Fibroblast of skin of back (primary cell): ENCODE results near the gene PTGR2.
"Not testable (repeated sequence)": the region's sequence is repeated elsewhere in the genome, so short reads cannot be mapped to it uniquely, and the experiment has no call there.

Source experiments
- DNase-seq: peaks from one replicate; pipeline ENCODE4 v3.0.0-alpha.2; 2013

The PTGR2 gene

GRCh38 chr14:73887694-73888459 is 36.2 kb downstream of the PTGR2 start:
- no peak for DNase-seq

- no peak for DNase-seq
Measured at GRCh38 chr14:73888460-73888725, 36.8 kb downstream of the PTGR2 start.

GRCh38 chr14:73888971-73889370 is 37.3 kb downstream of the PTGR2 start:
- peak; percentile 22 for DNase-seq

- DNase-seq, result no peak
Measured at GRCh38 chr14:73889376-73889775, 37.7 kb downstream of the PTGR2 start.

GRCh38 chr14:73894180-73894687 is 42.6 kb downstream of the PTGR2 start:
- DNase-seq, result not testable (repeated sequence)

GRCh38 chr14:73895939-73896338 is 44.3 kb downstream of the PTGR2 start:
- no peak for DNase-seq

GRCh38 chr14:73896521-73896920 is 44.9 kb downstream of the PTGR2 start:
- peak; percentile 18 for DNase-seq

- DNase-seq, result no peak
Measured at GRCh38 chr14:73903028-73903427, 51.4 kb downstream of the PTGR2 start.

GRCh38 chr14:73909681-73910080 is 58.0 kb downstream of the PTGR2 start:
- DNase-seq, result no peak

GRCh38 chr14:73913256-73913655 is 61.6 kb downstream of the PTGR2 start:
- peak; percentile 42 for DNase-seq

GRCh38 chr14:73916324-73916723 is 64.7 kb downstream of the PTGR2 start:
- DNase-seq, result no peak

- DNase-seq, result not testable (repeated sequence)
Measured at GRCh38 chr14:73919457-73919856, 67.8 kb downstream of the PTGR2 start.

- no peak for DNase-seq
Measured at GRCh38 chr14:73924337-73924736, 72.7 kb downstream of the PTGR2 start.
